Measurements from ENCODE around the gene PHF1. TPM values are rescaled to one million over a fixed set of nuclear protein-coding genes. Genes with fewer than 3 reads are reported as not detected.

Gene PHF1
- total and polyA plus RNA-seq, 2 of the 4 experiments (the other 2 are of a cell fraction) = 9.0 to 47.2 TPM

DNA sequence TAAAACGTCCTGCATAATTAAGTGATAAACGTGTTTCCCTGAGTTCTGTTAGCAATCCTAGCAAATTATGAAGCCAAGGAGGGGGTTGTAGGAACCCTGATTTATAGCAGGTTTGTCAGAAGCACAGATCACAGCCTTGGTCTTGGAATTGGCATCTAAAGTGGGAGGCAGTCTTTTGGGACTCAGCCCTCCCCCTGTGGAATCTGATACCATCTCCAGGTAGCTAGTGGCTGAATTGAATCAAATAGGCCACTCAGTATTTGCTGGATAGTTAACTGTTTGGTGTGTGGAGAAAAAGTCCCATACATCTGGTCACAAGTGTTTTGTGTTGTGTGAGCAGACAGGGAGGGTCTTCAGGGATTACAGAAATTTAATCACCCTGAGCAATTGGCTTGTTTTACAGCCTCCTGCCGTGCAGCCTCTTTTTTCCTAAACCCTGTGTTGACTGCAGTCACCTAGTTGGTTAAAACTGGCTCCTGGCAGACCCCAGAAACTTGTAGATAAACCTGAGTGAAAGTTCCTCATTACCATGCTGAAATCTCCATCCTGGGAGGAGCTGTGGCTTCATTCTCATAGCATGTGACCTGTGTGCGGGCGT is 38.2 kb upstream of the PHF1 start:
- H3K27ac ChIP-seq (ENCODE audit: insufficient read depth, low read length) = no peak overlapping the region
- in situ Hi-C loops (cut with MboI; ENCODE audit: low sequenced_read_pairs) = no loop called here
- peaks cover 2% of the 10 kb centered on the region; the same call in 1 of the 2 replicates for H3K27me3 ChIP-seq (ENCODE audit: control insufficient read depth, insufficient read depth, low read length)
- H4K5ac ChIP-seq (ENCODE audit: low read depth, low read length) = no peak overlapping the region
- H3K9ac ChIP-seq (ENCODE audit: low read depth, low read length) = no peak overlapping the region
- H3K36me3 ChIP-seq (ENCODE audit: control insufficient read depth, insufficient read depth, low read length) = no peaks in the 10 kb centered on the region
- intact Hi-C loops (cut with micrococcal nuclease) = no loop called here
- DNase-seq (no peak), ATAC-seq (ENCODE audit: low read depth) (no peak)
- no peak overlapping the region for H2BK5ac ChIP-seq (ENCODE audit: low read depth, low read length, poor library complexity, severe bottlenecking)
- no peak overlapping the region for H3K4ac ChIP-seq (ENCODE audit: low read depth, low read length)
- no peak overlapping the region for H2AK5ac ChIP-seq (ENCODE audit: low read depth, low read length)
- no peak overlapping the region for H2AK9ac ChIP-seq (replicated peaks; ENCODE audit: low read depth, low read length, poor library complexity)
- ChIA-PET CTCF (no interaction called here), POLR2A (ENCODE audit: unreplicated experiment) (no interaction called here)
- no TSS peak for BruUV-seq (replicated peaks)
- no peak overlapping the region for H2AFZ ChIP-seq (replicated peaks; ENCODE audit: low read length, poor library complexity)
- no peaks in the 10 kb centered on the region for H3K9me3 ChIP-seq (ENCODE audit: control insufficient read depth, insufficient read depth, low read length)
- H2BK15ac ChIP-seq (ENCODE audit: low read depth, low read length) = no peak overlapping the region
- no peak overlapping the region for H3K4me2 ChIP-seq (ENCODE audit: low read depth, low read length)
- no peaks in the 10 kb centered on the region for H3K9me1 ChIP-seq (ENCODE audit: insufficient read depth, low read length)
- no peak overlapping the region for H2BK120ac ChIP-seq (ENCODE audit: low read depth, low read length)
- no peaks in the 10 kb centered on the region for H3K4me1 ChIP-seq (ENCODE audit: control insufficient read depth, insufficient read depth, low read length)
- no peak overlapping the region for H4K91ac ChIP-seq (ENCODE audit: insufficient read depth, low read depth, low read length)
- no peak overlapping the region; the same call in 1 of the 2 replicates for H3K23ac ChIP-seq (ENCODE audit: low read depth, low read length)
- no peak overlapping the region for H3K14ac ChIP-seq (replicated peaks; ENCODE audit: low read depth, low read length)
- H4K20me1 ChIP-seq (ENCODE audit: insufficient read depth, low read length) = no peaks in the 10 kb centered on the region
- no peak overlapping the region for H3K56ac ChIP-seq (ENCODE audit: extremely low read depth, insufficient read depth, low read length)
- WGBS, 2 experiments (ENCODE audit: extremely low coverage in 2 of 2, insufficient read length in 1 of 2) = no CpG with 5 or more reads among the region's 5 CpGs
- H3K79me1 ChIP-seq (ENCODE audit: low read depth in 1 of 2, low read length in 2 of 2) = no peaks in the 10 kb centered on the region
- no peak overlapping the region for H3K4me3 ChIP-seq (ENCODE audit: insufficient read depth, low read depth, low read length)
- H4K8ac ChIP-seq (ENCODE audit: low read depth in 2 of 2, low read length in 2 of 2) = no peak overlapping the region
- H2BK20ac ChIP-seq (ENCODE audit: low read depth, low read length) = no peak overlapping the region
- dilution Hi-C loops (cut with HindIII; ENCODE audit: low sequenced_read_pairs, unreplicated experiment) = no loop called here
- no peak overlapping the region for H3K18ac ChIP-seq (ENCODE audit: low read depth, low read length)
- TF ChIP-seq BHLHE40 (IDR thresholded peaks at IDR 0.05; ENCODE audit: low read depth, low read length) = no peak
- TF ChIP-seq RFX5 (IDR thresholded peaks at IDR 0.05; ENCODE audit: low read depth, low read length) = no peak
- TF ChIP-seq MXI1 (IDR thresholded peaks at IDR 0.05; ENCODE audit: borderline replicate concordance, low read depth, low read length) = no peak
- TF ChIP-seq RCOR1 (IDR thresholded peaks at IDR 0.05; ENCODE audit: insufficient replicate concordance, low read length) = no peak
- no peak for TF ChIP-seq MAZ (IDR thresholded peaks at IDR 0.05; ENCODE audit: borderline replicate concordance, low read depth, low read length)
- no peak for TF ChIP-seq SMC3 (IDR thresholded peaks at IDR 0.05; ENCODE audit: low read depth, low read length)
- TF ChIP-seq MAFK (IDR thresholded peaks at IDR 0.05; ENCODE audit: low read depth, low read length) = no peak
- no peak for TF ChIP-seq FOS (IDR thresholded peaks at IDR 0.05; ENCODE audit: low read depth, low read length)
- TF ChIP-seq, protein P1, sequence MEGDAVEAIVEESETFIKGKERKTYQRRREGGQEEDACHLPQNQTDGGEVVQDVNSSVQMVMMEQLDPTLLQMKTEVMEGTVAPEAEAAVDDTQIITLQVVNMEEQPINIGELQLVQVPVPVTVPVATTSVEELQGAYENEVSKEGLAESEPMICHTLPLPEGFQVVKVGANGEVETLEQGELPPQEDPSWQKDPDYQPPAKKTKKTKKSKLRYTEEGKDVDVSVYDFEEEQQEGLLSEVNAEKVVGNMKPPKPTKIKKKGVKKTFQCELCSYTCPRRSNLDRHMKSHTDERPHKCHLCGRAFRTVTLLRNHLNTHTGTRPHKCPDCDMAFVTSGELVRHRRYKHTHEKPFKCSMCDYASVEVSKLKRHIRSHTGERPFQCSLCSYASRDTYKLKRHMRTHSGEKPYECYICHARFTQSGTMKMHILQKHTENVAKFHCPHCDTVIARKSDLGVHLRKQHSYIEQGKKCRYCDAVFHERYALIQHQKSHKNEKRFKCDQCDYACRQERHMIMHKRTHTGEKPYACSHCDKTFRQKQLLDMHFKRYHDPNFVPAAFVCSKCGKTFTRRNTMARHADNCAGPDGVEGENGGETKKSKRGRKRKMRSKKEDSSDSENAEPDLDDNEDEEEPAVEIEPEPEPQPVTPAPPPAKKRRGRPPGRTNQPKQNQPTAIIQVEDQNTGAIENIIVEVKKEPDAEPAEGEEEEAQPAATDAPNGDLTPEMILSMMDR (conservative IDR thresholded peaks at IDR 0.05; ENCODE audit: low read depth, low read length) = no peak
- no peak for TF ChIP-seq CEBPB (IDR thresholded peaks at IDR 0.05; ENCODE audit: low read depth, low read length)
- TF ChIP-seq, protein P2, sequence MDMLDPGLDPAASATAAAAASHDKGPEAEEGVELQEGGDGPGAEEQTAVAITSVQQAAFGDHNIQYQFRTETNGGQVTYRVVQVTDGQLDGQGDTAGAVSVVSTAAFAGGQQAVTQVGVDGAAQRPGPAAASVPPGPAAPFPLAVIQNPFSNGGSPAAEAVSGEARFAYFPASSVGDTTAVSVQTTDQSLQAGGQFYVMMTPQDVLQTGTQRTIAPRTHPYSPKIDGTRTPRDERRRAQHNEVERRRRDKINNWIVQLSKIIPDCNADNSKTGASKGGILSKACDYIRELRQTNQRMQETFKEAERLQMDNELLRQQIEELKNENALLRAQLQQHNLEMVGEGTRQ (IDR thresholded peaks at IDR 0.05; ENCODE audit: low read depth, low read length) = no peak
- TF ChIP-seq NFE2L2 (IDR thresholded peaks at IDR 0.05; ENCODE audit: low read depth, low read length) = no peak
- TF ChIP-seq, protein P3, sequence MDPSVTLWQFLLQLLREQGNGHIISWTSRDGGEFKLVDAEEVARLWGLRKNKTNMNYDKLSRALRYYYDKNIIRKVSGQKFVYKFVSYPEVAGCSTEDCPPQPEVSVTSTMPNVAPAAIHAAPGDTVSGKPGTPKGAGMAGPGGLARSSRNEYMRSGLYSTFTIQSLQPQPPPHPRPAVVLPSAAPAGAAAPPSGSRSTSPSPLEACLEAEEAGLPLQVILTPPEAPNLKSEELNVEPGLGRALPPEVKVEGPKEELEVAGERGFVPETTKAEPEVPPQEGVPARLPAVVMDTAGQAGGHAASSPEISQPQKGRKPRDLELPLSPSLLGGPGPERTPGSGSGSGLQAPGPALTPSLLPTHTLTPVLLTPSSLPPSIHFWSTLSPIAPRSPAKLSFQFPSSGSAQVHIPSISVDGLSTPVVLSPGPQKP (IDR thresholded peaks at IDR 0.05; ENCODE audit: borderline replicate concordance, low read depth, low read length) = no peak
- no peak for TF ChIP-seq POLR2A (IDR thresholded peaks at IDR 0.05; ENCODE audit: low read depth, low read length)
